RWPE2 (cell line): ENCODE data around the gene YPEL1.

ENCODE experiments used
- ATAC-seq: fragments of 200-7000 bp; cut with Tn5 transposase; 3 replicates; pipeline ENCODE4 v1.9.1; 2021; ENCODE audit warnings: low read depth
- DNase-seq: peaks from one replicate; pipeline ENCODE4 v3.0.0-alpha.2; 2020; ENCODE audit warnings: low spot score
- H3K27ac ChIP-seq: fragments of 450-650 bp; 2 replicates; pipeline ENCODE4 v1.5.1; 2017; ENCODE audit warnings: mild to moderate bottlenecking; ENCODE audit not compliant: poor library complexity, severe bottlenecking
- H3K27me3 ChIP-seq: fragments of 250-450 bp; sonication (Bioruptor Pico); 2 replicates; pipeline ENCODE4 v1.5.1; 2021; ENCODE audit warnings: mild to moderate bottlenecking, moderate library complexity; ENCODE audit not compliant: insufficient read depth, poor library complexity, severe bottlenecking
- H3K36me3 ChIP-seq: fragments of 250-450 bp; sonication (Bioruptor Pico); 2 replicates; pipeline ENCODE4 v1.5.1; 2020; ENCODE audit warnings: low read depth, mild to moderate bottlenecking, moderate library complexity
- H3K4me1 ChIP-seq: fragments of 250-450 bp; sonication (Bioruptor Pico); 2 replicates; pipeline ENCODE4 v1.5.1; 2021; ENCODE audit warnings: mild to moderate bottlenecking, moderate library complexity; ENCODE audit not compliant: insufficient read depth, poor library complexity, severe bottlenecking
- H3K4me3 ChIP-seq: fragments of 250-450 bp; sonication (Bioruptor Pico); 2 replicates; pipeline ENCODE4 v1.5.1; 2021; ENCODE audit warnings: mild to moderate bottlenecking, moderate library complexity; ENCODE audit not compliant: severe bottlenecking
- H3K9me3 ChIP-seq: fragments of 250-450 bp; sonication (Bioruptor Pico); 2 replicates; pipeline ENCODE4 v1.5.1; 2021; ENCODE audit warnings: mild to moderate bottlenecking, moderate library complexity; ENCODE audit not compliant: severe bottlenecking
- TF ChIP-seq, protein P1 (sequence below): fragments of 450-650 bp; IDR thresholded peaks from one replicate; pipeline ENCODE4 v1.5.1; 2017; ENCODE audit warnings: mild to moderate bottlenecking, moderate library complexity; ENCODE audit not compliant: poor library complexity, severe bottlenecking

Gene YPEL1

DNA sequence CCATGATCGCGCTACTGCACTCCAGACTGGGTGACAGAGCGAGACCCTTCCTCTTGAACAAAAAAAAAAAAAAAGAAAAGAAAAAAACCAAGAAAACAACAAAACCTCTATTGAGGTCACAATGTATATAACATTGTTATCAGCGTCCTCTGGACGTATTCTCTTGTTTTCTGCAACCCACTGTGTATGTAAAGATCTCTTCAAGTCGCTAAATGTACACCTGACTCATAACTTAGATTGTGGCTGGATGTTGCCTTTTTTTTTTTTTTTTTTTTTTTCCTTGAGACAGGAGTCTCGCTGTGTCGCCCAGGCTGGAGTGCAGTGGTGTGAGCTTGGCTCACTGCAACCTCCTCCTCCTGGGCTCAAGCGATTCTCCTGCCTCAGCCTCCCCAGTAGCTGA lies 1.4 kb upstream of the YPEL1 start:
- Histone ChIP-seq H3K4me3 (no peak overlapping the region), H3K27me3 (no peaks in the 10 kb centered on the region), H3K4me1 (peaks cover 5% of the 10 kb centered on the region), H3K36me3 (no peaks in the 10 kb centered on the region), H3K9me3 (peaks cover 2% of the 10 kb centered on the region), H3K27ac (no peak overlapping the region)
- TF ChIP-seq, protein P1, sequence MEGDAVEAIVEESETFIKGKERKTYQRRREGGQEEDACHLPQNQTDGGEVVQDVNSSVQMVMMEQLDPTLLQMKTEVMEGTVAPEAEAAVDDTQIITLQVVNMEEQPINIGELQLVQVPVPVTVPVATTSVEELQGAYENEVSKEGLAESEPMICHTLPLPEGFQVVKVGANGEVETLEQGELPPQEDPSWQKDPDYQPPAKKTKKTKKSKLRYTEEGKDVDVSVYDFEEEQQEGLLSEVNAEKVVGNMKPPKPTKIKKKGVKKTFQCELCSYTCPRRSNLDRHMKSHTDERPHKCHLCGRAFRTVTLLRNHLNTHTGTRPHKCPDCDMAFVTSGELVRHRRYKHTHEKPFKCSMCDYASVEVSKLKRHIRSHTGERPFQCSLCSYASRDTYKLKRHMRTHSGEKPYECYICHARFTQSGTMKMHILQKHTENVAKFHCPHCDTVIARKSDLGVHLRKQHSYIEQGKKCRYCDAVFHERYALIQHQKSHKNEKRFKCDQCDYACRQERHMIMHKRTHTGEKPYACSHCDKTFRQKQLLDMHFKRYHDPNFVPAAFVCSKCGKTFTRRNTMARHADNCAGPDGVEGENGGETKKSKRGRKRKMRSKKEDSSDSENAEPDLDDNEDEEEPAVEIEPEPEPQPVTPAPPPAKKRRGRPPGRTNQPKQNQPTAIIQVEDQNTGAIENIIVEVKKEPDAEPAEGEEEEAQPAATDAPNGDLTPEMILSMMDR, result no peak
- DNase-seq, result no peak
- no peak for ATAC-seq

DNA sequence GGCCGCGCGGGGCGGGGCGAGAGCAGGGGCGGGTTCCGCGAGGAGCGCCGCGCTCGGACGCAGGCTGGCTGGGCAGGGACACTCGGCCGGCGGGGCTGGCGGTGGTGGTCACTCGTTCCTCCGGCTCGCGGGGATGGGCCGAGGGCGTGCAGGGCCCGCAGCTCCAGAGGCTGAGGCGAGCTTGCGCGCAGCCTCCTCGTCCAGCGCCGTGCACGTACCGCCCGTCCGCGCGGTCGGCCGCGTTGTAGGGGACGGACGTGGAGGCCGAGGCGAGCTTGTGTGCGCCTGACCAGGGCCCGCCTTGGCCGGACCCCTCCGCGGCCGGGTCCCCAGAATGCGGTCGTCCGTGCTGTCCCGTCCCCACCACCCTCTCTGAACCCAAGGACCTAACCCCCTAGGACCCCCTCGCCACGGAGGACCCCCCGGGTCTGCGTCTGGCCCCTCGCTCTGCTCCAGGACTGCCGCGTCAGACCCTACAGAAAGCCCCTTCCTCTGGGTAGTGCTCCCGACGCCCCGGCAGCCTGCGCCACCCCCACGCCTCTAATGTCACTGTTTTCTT lies 569 bp upstream of the YPEL1 start:
- Histone ChIP-seq H3K4me3 (peak overlapping the region; percentile 53), H3K36me3 (no peaks in the 10 kb centered on the region), H3K4me1 (peaks cover 5% of the 10 kb centered on the region), H3K9me3 (peaks cover 2% of the 10 kb centered on the region), H3K27me3 (no peaks in the 10 kb centered on the region), H3K27ac (no peak overlapping the region)
- DNase-seq (no peak), ATAC-seq (no peak)
- TF ChIP-seq, protein P1, result no peak

DNA sequence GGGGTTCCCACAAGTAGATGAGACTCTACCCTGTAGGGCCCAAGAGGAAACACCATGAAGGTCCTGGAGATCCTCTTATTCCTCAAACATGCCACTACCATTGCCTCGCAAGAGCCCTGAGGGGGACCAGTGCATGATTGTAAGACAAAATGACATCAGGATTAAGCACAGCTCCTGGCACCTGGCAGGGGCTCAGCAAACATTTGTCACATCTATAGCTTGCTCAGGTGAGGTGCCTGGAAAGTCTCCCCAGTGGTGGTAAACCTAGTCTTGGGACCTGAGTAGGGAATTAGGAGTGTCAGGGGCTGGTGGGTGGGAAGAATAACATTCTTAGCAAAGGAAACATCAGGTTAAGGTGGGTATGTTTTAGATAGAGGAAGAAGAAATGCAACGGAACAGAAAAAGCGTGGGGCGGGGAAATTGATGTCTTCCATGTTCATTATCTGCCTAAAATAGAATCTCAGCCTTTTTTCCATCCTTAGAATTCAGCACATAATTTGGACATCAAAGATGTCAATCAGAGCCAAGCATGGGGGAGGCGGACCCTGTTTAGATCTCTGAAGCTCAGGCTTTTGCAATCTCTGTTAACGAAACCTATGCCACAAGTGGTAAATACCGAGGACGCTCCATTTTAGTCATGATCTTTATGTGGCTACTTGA lies 924 bp downstream of the YPEL1 start:
- DNase-seq, result no peak
- peaks cover 5% of the 10 kb centered on the region for H3K4me1 ChIP-seq
- TF ChIP-seq, protein P1, result no peak
- ATAC-seq, result no peak
- no peaks in the 10 kb centered on the region for H3K27me3 ChIP-seq
- H3K36me3 ChIP-seq, result no peaks in the 10 kb centered on the region
- peaks cover 2% of the 10 kb centered on the region for H3K9me3 ChIP-seq
- peak overlapping the region; percentile 53 for H3K4me3 ChIP-seq
- no peak overlapping the region for H3K27ac ChIP-seq

DNA sequence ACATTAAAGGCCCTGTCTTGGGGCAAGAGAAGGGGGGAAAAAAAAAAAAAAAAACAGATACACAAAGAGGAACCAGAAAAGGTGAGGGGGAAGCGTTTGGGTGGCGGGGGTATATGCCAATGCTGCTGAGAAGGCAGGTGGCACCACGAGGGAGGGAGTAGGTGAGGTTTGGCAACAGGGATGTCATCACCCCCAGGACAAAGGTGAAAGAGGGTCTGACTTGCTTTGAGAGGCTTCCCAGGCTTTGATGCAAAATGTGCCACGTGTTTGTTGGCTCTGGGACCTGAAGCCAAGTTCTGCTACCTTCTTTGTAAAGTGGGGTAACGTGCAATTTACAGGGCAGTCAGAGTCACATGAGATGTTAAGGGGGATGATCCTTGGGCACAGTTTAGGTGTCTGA lies 4.1 kb downstream of the YPEL1 start:
- Histone ChIP-seq H3K4me3 (no peak overlapping the region), H3K27me3 (no peaks in the 10 kb centered on the region), H3K36me3 (no peaks in the 10 kb centered on the region), H3K9me3 (no peaks in the 10 kb centered on the region), H3K27ac (no peak overlapping the region), H3K4me1 (peaks cover 5% of the 10 kb centered on the region)
- TF ChIP-seq, protein P1, result no peak
- no peak for ATAC-seq
- no peak for DNase-seq
